Measurements from ENCODE around the gene MOXD1. TPM values are rescaled to one million over a fixed set of nuclear protein-coding genes. Genes with fewer than 3 reads are reported as not detected.

MOXD1 gene
- total and polyA plus RNA-seq, 4 donors = 4.5 to 37.5 (median 17.7) TPM

- H3K4me1 ChIP-seq (ENCODE audit: control insufficient read depth in 5 of 5, insufficient read depth in 5 of 5, low read length in 5 of 5) = no peaks in the 10 kb centered on the region
- no peak overlapping the region for H3K9ac ChIP-seq (ENCODE audit: insufficient read depth in 1 of 2, low read length in 2 of 2)
- ATAC-seq (ENCODE audit: insufficient read depth, low FRiP score) = no peak
- no peaks in the 10 kb centered on the region for H3K36me3 ChIP-seq (ENCODE audit: control insufficient read depth in 4 of 4, insufficient read depth in 4 of 4, low read length in 4 of 4)
- DNase-seq = no peak
- no peak overlapping the region for H3K4me3 ChIP-seq
- no peak overlapping the region for H3K27ac ChIP-seq (ENCODE audit: low read depth in 1 of 2, low read length in 1 of 2)
- TF ChIP-seq CTCF (IDR thresholded peaks at IDR 0.05; ENCODE audit: control extremely low read depth, extremely low read depth) = no peak
- WGBS, 2 donors = 77 to 82% methylated on average over 5 of the region's 5 CpGs
- no peaks in the 10 kb centered on the region for H3K27me3 ChIP-seq (ENCODE audit: control insufficient read depth in 3 of 3, insufficient read depth in 3 of 3, low read length in 2 of 3)
- peaks cover 0 to 4% (median 2%) of the 10 kb centered on the region in 4 donors for H3K9me3 ChIP-seq (ENCODE audit: control insufficient read depth in 4 of 4, insufficient read depth in 3 of 4, low read length in 3 of 4)
Observed at GRCh38 chr6:132425176-132425575, 23.9 kb upstream of the MOXD1 start.

- Histone ChIP-seq H3K9me3 (ENCODE audit: control insufficient read depth in 4 of 4, insufficient read depth in 3 of 4, low read length in 3 of 4) (peaks cover 0 to 6% (median 3%) of the 10 kb centered on the region in 4 donors), H3K27ac (ENCODE audit: low read depth in 1 of 2, low read length in 1 of 2) (no peak overlapping the region), H3K27me3 (ENCODE audit: control insufficient read depth in 3 of 3, insufficient read depth in 3 of 3, low read length in 2 of 3) (no peaks in the 10 kb centered on the region), H3K9ac (ENCODE audit: insufficient read depth in 1 of 2, low read length in 2 of 2) (no peak overlapping the region), H3K36me3 (ENCODE audit: control insufficient read depth in 4 of 4, insufficient read depth in 4 of 4, low read length in 4 of 4) (no peaks in the 10 kb centered on the region), H3K4me3 (no peak overlapping the region), H3K4me1 (ENCODE audit: control insufficient read depth in 5 of 5, insufficient read depth in 5 of 5, low read length in 5 of 5) (no peaks in the 10 kb centered on the region)
- no peak for ATAC-seq (ENCODE audit: insufficient read depth, low FRiP score)
- DNase-seq = no peak
- 95 to 98% methylated on average over 3 of the region's 3 CpGs for WGBS, 2 donors
- TF ChIP-seq CTCF (IDR thresholded peaks at IDR 0.05; ENCODE audit: control extremely low read depth, extremely low read depth) = no peak
Observed at GRCh38 chr6:132423839-132424238, 22.6 kb upstream of the MOXD1 start.

- no peak for TF ChIP-seq CTCF (IDR thresholded peaks at IDR 0.05; ENCODE audit: control extremely low read depth, extremely low read depth)
- Histone ChIP-seq H3K4me3 (no peak overlapping the region), H3K27me3 (ENCODE audit: control insufficient read depth in 3 of 3, insufficient read depth in 3 of 3, low read length in 2 of 3) (no peaks in the 10 kb centered on the region), H3K9me3 (ENCODE audit: control insufficient read depth in 4 of 4, insufficient read depth in 3 of 4, low read length in 3 of 4) (peaks cover 0 to 7% (median 2%) of the 10 kb centered on the region in 4 donors), H3K36me3 (ENCODE audit: control insufficient read depth in 4 of 4, insufficient read depth in 4 of 4, low read length in 4 of 4) (peaks cover 0 to 4% (median 0%) of the 10 kb centered on the region in 4 donors), H3K4me1 (ENCODE audit: control insufficient read depth in 5 of 5, insufficient read depth in 5 of 5, low read length in 5 of 5) (no peaks in the 10 kb centered on the region), H3K27ac (ENCODE audit: low read depth in 1 of 2, low read length in 1 of 2) (no peak overlapping the region), H3K9ac (ENCODE audit: insufficient read depth in 1 of 2, low read length in 2 of 2) (no peak overlapping the region)
- no peak for DNase-seq
- 87 to 91% methylated on average over 6 of the region's 6 CpGs for WGBS, 2 donors
- ATAC-seq (ENCODE audit: insufficient read depth, low FRiP score) = no peak
Observed at GRCh38 chr6:132418235-132418965, 17.1 kb upstream of the MOXD1 start.

All from lung (tissue), 12 donors.